H9 (cell line): ENCODE measurements around the gene S100A3. TPM values are rescaled to one million over a fixed set of nuclear protein-coding genes. Genes with fewer than 3 reads are reported as not detected.

Source experiments
- DNase-seq: peaks from one replicate; pipeline ENCODE4 v3.0.0-alpha.2; 2017
- H2AFZ ChIP-seq: one replicate; pipeline ENCODE4 v1.6.1; 2013; ENCODE audit warnings: mild to moderate bottlenecking, low read length, control low read depth, moderate library complexity
- H2AK5ac ChIP-seq: 2 replicates; pipeline ENCODE4 v1.6.1; 2013; ENCODE audit warnings: low read length, control low read depth, mixed read lengths; ENCODE audit not compliant: insufficient read length
- H2BK120ac ChIP-seq: one replicate; pipeline ENCODE4 v1.6.1; 2013; ENCODE audit warnings: low read depth, mild to moderate bottlenecking, low read length, control low read depth, inconsistent platforms; ENCODE audit not compliant: poor library complexity, severe bottlenecking
- H2BK12ac ChIP-seq: 2 replicates; pipeline ENCODE4 v1.6.1; 2013; ENCODE audit warnings: low read length, control low read depth, mixed read lengths, low read depth; ENCODE audit not compliant: insufficient read length
- H2BK15ac ChIP-seq: 2 replicates; pipeline ENCODE4 v1.6.1; 2013; ENCODE audit warnings: low read depth, low read length, control low read depth
- H2BK20ac ChIP-seq: one replicate; pipeline ENCODE4 v1.6.1; 2013; ENCODE audit warnings: low read depth, mild to moderate bottlenecking, low read length, control low read depth, inconsistent platforms; ENCODE audit not compliant: poor library complexity, severe bottlenecking
- H2BK5ac ChIP-seq: 2 replicates; pipeline ENCODE4 v1.6.1; 2013; ENCODE audit warnings: low read length, control low read depth, mixed read lengths; ENCODE audit not compliant: insufficient read length
- H3K14ac ChIP-seq: 2 replicates; pipeline ENCODE4 v1.6.1; 2013; ENCODE audit warnings: low read length, control low read depth; ENCODE audit not compliant: insufficient read depth
- H3K18ac ChIP-seq: 2 replicates; pipeline ENCODE4 v1.6.1; 2013; ENCODE audit warnings: low read depth, mild to moderate bottlenecking, mixed read lengths, low read length, control low read depth; ENCODE audit not compliant: insufficient read length
- H3K23ac ChIP-seq: 2 replicates; pipeline ENCODE4 v1.6.1; 2013; ENCODE audit warnings: low read length, control low read depth, mixed read lengths, low read depth; ENCODE audit not compliant: insufficient read length
- H3K23me2 ChIP-seq: 2 replicates; pipeline ENCODE4 v1.6.1; 2013; ENCODE audit warnings: low read depth, mild to moderate bottlenecking, mixed read lengths, low read length, control low read depth; ENCODE audit not compliant: insufficient read length, poor library complexity, severe bottlenecking
- H3K27ac ChIP-seq: 2 replicates; pipeline ENCODE4 v1.5.1; 2013; ENCODE audit warnings: low read length, control low read depth, mixed read lengths, low read depth; ENCODE audit not compliant: insufficient read length
- H3K27me3 ChIP-seq: 2 replicates; pipeline ENCODE4 v1.6.1; 2013; ENCODE audit warnings: low read length, control low read depth, inconsistent platforms; ENCODE audit not compliant: insufficient read depth
- H3K4ac ChIP-seq: 2 replicates; pipeline ENCODE4 v1.6.1; 2013; ENCODE audit warnings: low read depth, mild to moderate bottlenecking, control low read depth, inconsistent platforms, low read length, moderate library complexity
- H3K4me1 ChIP-seq: 2 replicates; pipeline ENCODE4 v1.6.1; 2013; ENCODE audit warnings: low read length, control low read depth, inconsistent platforms; ENCODE audit not compliant: insufficient read depth
- H3K4me2 ChIP-seq: 2 replicates; pipeline ENCODE4 v1.6.1; 2013; ENCODE audit warnings: low read length, control low read depth, mixed read lengths; ENCODE audit not compliant: insufficient read length, insufficient read depth
- H3K56ac ChIP-seq: 2 replicates; pipeline ENCODE4 v1.6.1; 2013; ENCODE audit warnings: low read depth, mild to moderate bottlenecking, mixed read lengths, low read length, control low read depth; ENCODE audit not compliant: insufficient read length
- H3K79me1 ChIP-seq: 2 replicates; pipeline ENCODE4 v1.6.1; 2013; ENCODE audit warnings: low read depth, mild to moderate bottlenecking, moderate library complexity, low read length, control low read depth, inconsistent platforms; ENCODE audit not compliant: insufficient read depth, poor library complexity, severe bottlenecking
- H3K79me2 ChIP-seq: 2 replicates; pipeline ENCODE4 v1.6.1; 2013; ENCODE audit warnings: low read length, control low read depth, inconsistent platforms; ENCODE audit not compliant: insufficient read depth
- H3K9ac ChIP-seq: 2 replicates; pipeline ENCODE4 v1.6.1; 2013; ENCODE audit warnings: low read length, control low read depth, mixed read lengths; ENCODE audit not compliant: insufficient read length; ENCODE audit errors: extremely low read depth
- H3K9me3 ChIP-seq: one replicate; pipeline ENCODE4 v1.6.1; 2013; ENCODE audit warnings: low read depth, low read length, inconsistent platforms; ENCODE audit not compliant: control insufficient read depth
- H3T11ph ChIP-seq: one replicate; pipeline ENCODE4 v1.6.1; 2013; ENCODE audit warnings: mild to moderate bottlenecking, low read length, control low read depth, inconsistent platforms
- H4K20me1 ChIP-seq: one replicate; pipeline ENCODE4 v1.6.1; 2013; ENCODE audit not compliant: control insufficient read depth, insufficient read length, insufficient read depth
- H4K5ac ChIP-seq: 2 replicates; pipeline ENCODE4 v1.6.1; 2013; ENCODE audit warnings: low read depth, mild to moderate bottlenecking, mixed read lengths, low read length, control low read depth; ENCODE audit not compliant: insufficient read length
- H4K8ac ChIP-seq: replicated peaks from 2 replicates; pipeline ENCODE4 v1.6.1; 2013; ENCODE audit warnings: low read length, control low read depth, mixed read lengths, low read depth; ENCODE audit not compliant: insufficient read length
- H4K91ac ChIP-seq: 2 replicates; pipeline ENCODE4 v1.6.1; 2013; ENCODE audit warnings: low read depth, mild to moderate bottlenecking, moderate library complexity, mixed read lengths, low read length, control low read depth; ENCODE audit not compliant: insufficient read length
- H3K27ac Mint-ChIP-seq, 3 experiments: 2 replicates in 2 of 3; 3 replicates in 1 of 3; pipeline ENCODE4 v1.8.0; 2020 to 2021; ENCODE audit warnings: mixed read lengths in 3 of 3, mild to moderate bottlenecking in 1 of 3, moderate library complexity in 1 of 3
- H3K27me3 Mint-ChIP-seq: 2 replicates; pipeline ENCODE4 v1.8.0; 2021; ENCODE audit warnings: low read depth, mild to moderate bottlenecking, moderate library complexity, mixed read lengths
- H3K36me3 Mint-ChIP-seq, 3 experiments: 2 replicates in 2 of 3; 3 replicates in 1 of 3; pipeline ENCODE4 v1.8.0; 2020 to 2021; ENCODE audit warnings: low read depth in 3 of 3, mixed read lengths in 3 of 3; ENCODE audit not compliant: insufficient read depth in 1 of 3
- H3K4me1 Mint-ChIP-seq, 2 experiments: 2 replicates each; pipeline ENCODE4 v1.8.0; 2020; ENCODE audit warnings: mixed read lengths in 2 of 2
- H3K4me3 Mint-ChIP-seq, 2 experiments: 2 replicates in 1 of 2; 3 replicates in 1 of 2; pipeline ENCODE4 v1.8.0; 2020 to 2021; ENCODE audit warnings: mild to moderate bottlenecking in 2 of 2, mixed read lengths in 2 of 2, moderate library complexity in 1 of 2
- H3K9me3 Mint-ChIP-seq, 2 experiments: 2 replicates in 1 of 2; 3 replicates in 1 of 2; pipeline ENCODE4 v1.8.0; 2020; ENCODE audit warnings: mild to moderate bottlenecking in 2 of 2, mixed read lengths in 2 of 2, moderate library complexity in 1 of 2
- WGBS: extraction: QIAGEN DNeasy Blood & Tissue Kit; methylation state at CpG from one replicate; pipeline ENCODE4 v1.1.7; 2013; ENCODE audit warnings: missing lambda C conversion rate, low lambda C conversion rate, mixed read lengths; ENCODE audit not compliant: insufficient read length; ENCODE audit errors: extremely low coverage; 5-methylcytosine and 5-hydroxymethylcytosine counted together
- total RNA-seq: library from RNA; stranded (reverse); gene quantifications from 2 replicates; pipeline ENCODE4 v1.2.1, GENCODE V29; 2021
- TF ChIP-seq, protein P1 (sequence below): fragments of 200-600 bp; sonication (generic); conservative IDR thresholded peaks from 3 replicates; pipeline ENCODE4 v1.8.0; 2021; ENCODE audit warnings: antibody characterized with exemption, mild to moderate bottlenecking

S100A3 gene
- total RNA-seq, 1 experiment from 2014 or later = not detected

DNA sequence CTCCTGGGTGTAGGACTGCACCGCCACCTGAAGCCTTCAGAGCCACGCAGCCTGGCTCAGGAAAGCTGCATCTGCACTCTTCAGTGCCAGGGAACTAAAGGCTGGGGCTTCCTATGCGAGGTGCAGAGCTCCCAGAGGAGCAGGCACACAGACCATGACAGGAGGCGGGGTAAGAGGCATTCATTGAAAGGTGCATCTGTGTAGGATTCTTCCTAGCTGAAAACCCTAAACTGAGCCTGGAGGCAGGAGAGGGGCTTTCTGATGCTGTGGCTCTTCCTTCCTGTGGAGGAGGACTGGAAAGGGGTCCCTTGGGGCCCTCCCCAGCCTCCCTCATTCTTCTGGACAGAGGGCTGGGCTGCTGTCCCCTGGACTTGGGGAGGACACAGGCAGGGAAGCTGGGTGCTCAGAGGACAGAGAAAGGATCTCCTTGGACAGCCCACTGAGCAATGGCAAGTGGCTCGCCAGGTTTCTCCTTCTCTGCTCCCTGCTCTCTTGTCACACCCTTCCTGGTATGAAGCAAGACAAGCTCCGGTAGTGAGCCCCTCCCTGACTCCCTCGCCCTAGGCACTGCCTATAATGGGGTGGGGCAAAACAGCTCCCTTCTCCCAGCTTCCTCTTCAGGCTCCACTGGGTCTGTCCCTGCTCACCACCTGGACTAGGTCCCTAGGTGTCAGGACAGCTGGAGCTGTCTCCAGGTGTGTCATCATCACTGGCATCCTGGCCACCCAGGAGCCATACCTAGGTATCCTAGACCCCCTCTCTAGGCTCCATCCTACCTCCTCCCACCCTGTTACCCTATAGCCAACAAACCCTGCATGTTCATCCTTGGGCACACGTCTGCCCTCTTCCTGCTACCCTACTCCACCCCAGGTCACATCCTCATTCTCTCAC, 33.3 kb downstream of the S100A3 start:
- H3K27ac Mint-ChIP-seq = no peak overlapping the region
- Histone ChIP-seq H4K20me1 (no peaks in the 10 kb centered on the region), H3K9me3 (no peaks in the 10 kb centered on the region), H2BK12ac (no peak overlapping the region), H3K23ac (no peak overlapping the region), H3K23me2 (no peaks in the 10 kb centered on the region), H2BK120ac (no peak overlapping the region), H3K9ac (no peak overlapping the region), H3K18ac (no peak overlapping the region), H2BK20ac (no peak overlapping the region), H2AK5ac (no peak overlapping the region), H4K91ac (no peak overlapping the region), H3K14ac (no peak overlapping the region), H4K5ac (no peak overlapping the region), H3K27me3 (no peaks in the 10 kb centered on the region; the same call in 1 of the 2 replicates), H3K56ac (no peak overlapping the region), H3K79me2 (no peaks in the 10 kb centered on the region), H3K27ac (no peak overlapping the region), H2BK15ac (no peak overlapping the region), H4K8ac (no peak overlapping the region), H3T11ph (no peak overlapping the region), H3K79me1 (no peaks in the 10 kb centered on the region), H2AFZ (no peak overlapping the region), H3K4me1 (peaks cover 4% of the 10 kb centered on the region; the same call in 1 of the 2 replicates), H2BK5ac (no peak overlapping the region), H3K4ac (no peak overlapping the region), H3K4me2 (no peak overlapping the region)
- H3K9me3 Mint-ChIP-seq = no peaks in the 10 kb centered on the region; a peak in 1 of 5 replicates
- no peak overlapping the region; a peak in 1 of 5 replicates for H3K4me3 Mint-ChIP-seq
- H3K27me3 Mint-ChIP-seq = peaks cover 90% of the 10 kb centered on the region
- H3K4me1 Mint-ChIP-seq = peaks cover 17 to 25% of the 10 kb centered on the region in 2 experiments
- no CpG with 5 or more reads among the region's 8 CpGs for WGBS
- no peak for DNase-seq
- no peaks in the 10 kb centered on the region for H3K36me3 Mint-ChIP-seq
- TF ChIP-seq, protein P1, sequence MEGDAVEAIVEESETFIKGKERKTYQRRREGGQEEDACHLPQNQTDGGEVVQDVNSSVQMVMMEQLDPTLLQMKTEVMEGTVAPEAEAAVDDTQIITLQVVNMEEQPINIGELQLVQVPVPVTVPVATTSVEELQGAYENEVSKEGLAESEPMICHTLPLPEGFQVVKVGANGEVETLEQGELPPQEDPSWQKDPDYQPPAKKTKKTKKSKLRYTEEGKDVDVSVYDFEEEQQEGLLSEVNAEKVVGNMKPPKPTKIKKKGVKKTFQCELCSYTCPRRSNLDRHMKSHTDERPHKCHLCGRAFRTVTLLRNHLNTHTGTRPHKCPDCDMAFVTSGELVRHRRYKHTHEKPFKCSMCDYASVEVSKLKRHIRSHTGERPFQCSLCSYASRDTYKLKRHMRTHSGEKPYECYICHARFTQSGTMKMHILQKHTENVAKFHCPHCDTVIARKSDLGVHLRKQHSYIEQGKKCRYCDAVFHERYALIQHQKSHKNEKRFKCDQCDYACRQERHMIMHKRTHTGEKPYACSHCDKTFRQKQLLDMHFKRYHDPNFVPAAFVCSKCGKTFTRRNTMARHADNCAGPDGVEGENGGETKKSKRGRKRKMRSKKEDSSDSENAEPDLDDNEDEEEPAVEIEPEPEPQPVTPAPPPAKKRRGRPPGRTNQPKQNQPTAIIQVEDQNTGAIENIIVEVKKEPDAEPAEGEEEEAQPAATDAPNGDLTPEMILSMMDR = no peak
